IPS DF 6.9 (cell line): ENCODE data around the gene ZNF346.
"Not testable (repeated sequence)": the region's sequence is repeated elsewhere in the genome, so short reads cannot be mapped to it uniquely, and the experiment has no call there.

Experiments
- DNase-seq: peaks from one replicate; pipeline ENCODE4 v3.0.0-alpha.2; 2013; ENCODE audit warnings: low read depth, low spot score
- H3K27ac ChIP-seq: one replicate; pipeline ENCODE4 v1.5.1; 2013; ENCODE audit warnings: low read length, control low read depth
- H3K27me3 ChIP-seq: 2 replicates; pipeline ENCODE4 v1.6.1; 2013; ENCODE audit warnings: mild to moderate bottlenecking, low read length; ENCODE audit not compliant: control insufficient read depth, insufficient read depth
- H3K36me3 ChIP-seq: 2 replicates; pipeline ENCODE4 v1.6.1; 2013; ENCODE audit warnings: low read length; ENCODE audit not compliant: control insufficient read depth, insufficient read depth
- H3K4me1 ChIP-seq: 2 replicates; pipeline ENCODE4 v1.6.1; 2013; ENCODE audit warnings: low read length; ENCODE audit not compliant: control insufficient read depth, insufficient read depth
- H3K4me3 ChIP-seq: 2 replicates; pipeline ENCODE4 v1.5.1; 2013; ENCODE audit warnings: mild to moderate bottlenecking, low read length
- H3K9me3 ChIP-seq: 2 replicates; pipeline ENCODE4 v1.6.1; 2013; ENCODE audit warnings: low read length, inconsistent platforms; ENCODE audit not compliant: control insufficient read depth, insufficient read depth
- WGBS: extraction: QIAGEN DNeasy Blood & Tissue Kit; methylation state at CpG from one replicate; pipeline ENCODE4 v1.1.7; 2013; ENCODE audit warnings: mixed read lengths, missing lambda C conversion rate; ENCODE audit not compliant: insufficient read length, insufficient coverage; 5-methylcytosine and 5-hydroxymethylcytosine counted together

ZNF346 gene, protein sequence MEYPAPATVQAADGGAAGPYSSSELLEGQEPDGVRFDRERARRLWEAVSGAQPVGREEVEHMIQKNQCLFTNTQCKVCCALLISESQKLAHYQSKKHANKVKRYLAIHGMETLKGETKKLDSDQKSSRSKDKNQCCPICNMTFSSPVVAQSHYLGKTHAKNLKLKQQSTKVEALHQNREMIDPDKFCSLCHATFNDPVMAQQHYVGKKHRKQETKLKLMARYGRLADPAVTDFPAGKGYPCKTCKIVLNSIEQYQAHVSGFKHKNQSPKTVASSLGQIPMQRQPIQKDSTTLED

GRCh38 chr5:177022386-177023302 lies at the start of gene ZNF346:
Gene ZNF346, plus strand, starts transcription at chr5:177022696. Its CDS starts 43 bp downstream, at chr5:177022739.
- Histone ChIP-seq H3K4me1 (no peaks in the 10 kb centered on the region), H3K9me3 (no peaks in the 10 kb centered on the region), H3K36me3 (no peaks in the 10 kb centered on the region), H3K27me3 (no peaks in the 10 kb centered on the region), H3K27ac (no peak within 1 kb of the TSS), H3K4me3 (peak within 1 kb of the TSS; percentile 68)
- whole genome bisulfite sequencing = no CpG with 5 or more reads among the region's 77 CpGs
- peak; percentile 86 for DNase-seq

GRCh38 chr5:176979669-176980068 lies 42.8 kb upstream of the ZNF346 start:
- Histone ChIP-seq H3K4me3 (no peak overlapping the region), H3K4me1 (no peaks in the 10 kb centered on the region), H3K36me3 (peaks cover 12% of the 10 kb centered on the region; the same call in 1 of the 2 replicates), H3K27ac (no peak overlapping the region), H3K27me3 (no peaks in the 10 kb centered on the region), H3K9me3 (no peaks in the 10 kb centered on the region)
- no CpG with 5 or more reads among the region's 3 CpGs for WGBS
- DNase-seq = no peak

- H3K4me3 ChIP-seq = no peak overlapping the region
- H3K27me3 ChIP-seq = no peaks in the 10 kb centered on the region
- no peak for DNase-seq
- no CpG with 5 or more reads among the region's 7 CpGs for WGBS
- H3K27ac ChIP-seq = no peak overlapping the region
- H3K9me3 ChIP-seq = no peaks in the 10 kb centered on the region
- H3K4me1 ChIP-seq = no peaks in the 10 kb centered on the region
- peaks cover 8% of the 10 kb centered on the region; the same call in 1 of the 2 replicates for H3K36me3 ChIP-seq
Measured at GRCh38 chr5:176980818-176981217, 41.7 kb upstream of the ZNF346 start.

DNA sequence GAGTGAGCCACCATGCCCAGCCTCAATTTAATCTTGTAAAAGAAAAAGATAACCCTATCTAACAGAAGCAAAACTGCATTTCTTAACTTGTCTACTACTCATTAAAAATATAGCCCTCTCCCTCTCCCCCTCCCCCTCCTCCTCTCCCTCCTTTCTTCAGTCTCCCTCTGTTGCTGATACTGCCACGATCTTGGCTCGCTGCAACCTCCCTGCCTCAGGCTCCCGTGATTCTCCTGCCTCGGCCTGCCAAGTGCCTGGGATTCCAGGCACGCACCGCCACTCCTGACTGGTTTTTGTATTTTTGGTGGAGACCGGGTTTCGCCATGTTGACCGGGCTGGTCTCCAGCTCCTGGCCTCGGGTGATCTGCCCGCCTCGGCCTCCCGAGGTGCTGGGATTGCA lies 39.4 kb upstream of the ZNF346 start:
- H3K27me3 ChIP-seq, H3K9me3 ChIP-seq, H3K36me3 ChIP-seq, H3K4me1 ChIP-seq, H3K4me3 ChIP-seq, H3K27ac ChIP-seq, DNase-seq: not testable (repeated sequence)
- WGBS = no CpG with 5 or more reads among the region's 13 CpGs

GRCh38 chr5:176983593-176983992 lies 38.9 kb upstream of the ZNF346 start:
- H3K9me3 ChIP-seq, H3K4me1 ChIP-seq, H3K4me3 ChIP-seq, DNase-seq, H3K36me3 ChIP-seq, H3K27ac ChIP-seq, H3K27me3 ChIP-seq: not testable (repeated sequence)
- no CpG with 5 or more reads among the region's 21 CpGs for WGBS

DNA sequence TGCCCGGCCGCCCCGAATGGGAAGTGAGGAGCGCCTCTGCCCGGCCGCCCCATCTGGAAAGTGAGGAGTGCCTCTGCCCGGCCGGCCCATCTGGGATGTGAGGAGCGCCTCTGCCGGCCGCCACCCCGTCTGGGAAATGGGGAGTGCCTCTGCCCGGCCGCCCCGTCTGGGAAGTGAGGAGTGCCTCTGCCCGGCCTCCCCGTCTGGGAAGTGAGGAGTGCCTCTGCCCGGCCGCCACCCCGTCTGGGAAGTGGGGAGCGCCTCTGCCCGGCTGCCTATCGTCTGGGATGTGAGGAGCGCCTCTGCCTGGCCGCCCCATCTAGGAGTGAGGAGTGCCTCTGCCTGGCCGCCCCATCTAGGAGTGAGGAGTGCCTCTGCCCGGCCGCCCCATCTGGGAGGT lies 38.3 kb upstream of the ZNF346 start:
- not testable (repeated sequence) for DNase-seq, H3K27me3 ChIP-seq, H3K9me3 ChIP-seq, H3K4me1 ChIP-seq, H3K36me3 ChIP-seq, H3K27ac ChIP-seq, H3K4me3 ChIP-seq
- no CpG with 5 or more reads among the region's 28 CpGs for WGBS

GRCh38 chr5:176985516-176985915 lies 37.0 kb upstream of the ZNF346 start:
- peaks cover 3% of the 10 kb centered on the region; the same call in 1 of the 2 replicates for H3K36me3 ChIP-seq
- no peak overlapping the region for H3K4me3 ChIP-seq
- DNase-seq = no peak
- H3K4me1 ChIP-seq = no peaks in the 10 kb centered on the region
- no CpG with 5 or more reads among the region's 2 CpGs for WGBS
- no peak overlapping the region for H3K27ac ChIP-seq
- no peaks in the 10 kb centered on the region for H3K27me3 ChIP-seq
- H3K9me3 ChIP-seq = no peaks in the 10 kb centered on the region

DNA sequence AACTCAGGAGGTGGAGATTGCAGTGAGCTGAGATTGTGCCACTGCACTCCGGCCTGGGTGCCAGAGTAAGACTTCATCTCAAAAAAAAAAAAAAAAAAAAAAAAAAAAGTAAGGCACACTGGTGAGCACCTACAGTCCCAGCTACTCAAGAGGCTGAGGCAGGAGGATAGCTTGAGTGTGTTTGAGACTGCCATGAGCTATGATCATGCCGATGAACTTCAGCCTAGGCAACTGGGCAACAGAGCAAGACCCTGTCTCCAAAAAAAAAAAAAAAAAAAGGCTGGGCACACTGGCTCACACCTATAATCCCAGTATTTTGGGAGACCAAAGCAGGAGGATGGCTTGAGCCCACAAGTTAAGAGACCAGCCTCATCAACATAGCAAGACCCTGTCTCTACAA lies 36.2 kb upstream of the ZNF346 start:
- Histone ChIP-seq H3K9me3 (no peaks in the 10 kb centered on the region), H3K27me3 (no peaks in the 10 kb centered on the region), H3K4me3 (no peak overlapping the region), H3K36me3 (no peaks in the 10 kb centered on the region), H3K27ac (no peak overlapping the region), H3K4me1 (no peaks in the 10 kb centered on the region)
- no CpG with 5 or more reads among the region's 2 CpGs for WGBS
- DNase-seq = no peak

DNA sequence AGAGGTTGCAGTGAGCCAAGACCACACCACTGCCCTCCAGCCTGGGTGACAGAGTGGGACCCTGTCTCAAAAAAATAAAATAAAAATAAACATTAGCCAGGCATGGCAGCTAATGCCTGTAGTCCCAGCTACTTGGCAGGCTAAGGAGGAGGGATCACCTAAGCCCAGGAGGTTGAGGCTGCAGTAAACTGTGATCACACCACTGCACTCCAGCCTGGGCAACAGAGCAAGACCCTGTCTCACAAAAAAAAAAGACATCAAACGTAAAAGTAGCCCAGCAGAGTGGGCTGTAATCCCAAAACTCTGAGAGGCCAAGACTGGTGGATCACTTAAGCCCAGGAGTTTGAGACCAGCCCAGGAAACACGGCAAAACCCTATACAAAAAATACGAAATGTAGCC lies 34.9 kb upstream of the ZNF346 start:
- no peaks in the 10 kb centered on the region for H3K9me3 ChIP-seq
- H3K27ac ChIP-seq = no peak overlapping the region
- no peaks in the 10 kb centered on the region for H3K27me3 ChIP-seq
- H3K4me1 ChIP-seq = no peaks in the 10 kb centered on the region
- no peak overlapping the region for H3K4me3 ChIP-seq
- no CpG with 5 or more reads among the region's 3 CpGs for WGBS
- no peaks in the 10 kb centered on the region for H3K36me3 ChIP-seq
- DNase-seq = no peak

DNA sequence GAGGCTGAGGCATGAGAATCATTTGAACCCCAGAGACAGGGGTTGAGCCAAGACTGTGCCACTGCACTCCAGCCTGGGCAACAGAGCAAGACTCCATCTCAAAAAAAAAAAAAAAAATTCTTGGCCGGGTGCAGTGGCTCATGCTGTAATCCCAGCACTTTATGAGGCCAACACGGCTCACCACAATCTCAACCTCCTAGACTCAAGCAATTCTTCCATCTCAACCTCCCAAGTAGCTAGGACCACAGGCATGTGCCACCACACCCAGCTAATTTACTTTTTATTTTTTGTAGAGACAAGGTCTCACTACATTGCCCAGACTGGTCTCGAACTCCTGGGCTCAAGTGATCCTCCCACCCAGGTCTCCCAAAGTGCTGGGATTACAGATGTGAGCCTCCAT lies 29.4 kb upstream of the ZNF346 start:
- not testable (repeated sequence) for H3K9me3 ChIP-seq, DNase-seq, H3K36me3 ChIP-seq, H3K4me1 ChIP-seq, H3K27me3 ChIP-seq, H3K4me3 ChIP-seq, H3K27ac ChIP-seq
- no CpG with 5 or more reads among the region's 3 CpGs for WGBS
